Activated CD8-positive, alpha-beta memory T cell treated with anti-CD3 and anti-CD28 coated beads, Interleukin-2, amount 50 U/mL, for 1 hour (primary cell): ENCODE data around the gene CELA3B.
"Not testable (repeated sequence)": the region's sequence is repeated elsewhere in the genome, so short reads cannot be mapped to it uniquely, and the experiment has no call there.

Source experiments
- DNase-seq: peaks from one replicate; pipeline ENCODE4 v3.0.0-alpha.2; 2020; ENCODE audit errors: extremely low read depth

Gene CELA3B

DNA sequence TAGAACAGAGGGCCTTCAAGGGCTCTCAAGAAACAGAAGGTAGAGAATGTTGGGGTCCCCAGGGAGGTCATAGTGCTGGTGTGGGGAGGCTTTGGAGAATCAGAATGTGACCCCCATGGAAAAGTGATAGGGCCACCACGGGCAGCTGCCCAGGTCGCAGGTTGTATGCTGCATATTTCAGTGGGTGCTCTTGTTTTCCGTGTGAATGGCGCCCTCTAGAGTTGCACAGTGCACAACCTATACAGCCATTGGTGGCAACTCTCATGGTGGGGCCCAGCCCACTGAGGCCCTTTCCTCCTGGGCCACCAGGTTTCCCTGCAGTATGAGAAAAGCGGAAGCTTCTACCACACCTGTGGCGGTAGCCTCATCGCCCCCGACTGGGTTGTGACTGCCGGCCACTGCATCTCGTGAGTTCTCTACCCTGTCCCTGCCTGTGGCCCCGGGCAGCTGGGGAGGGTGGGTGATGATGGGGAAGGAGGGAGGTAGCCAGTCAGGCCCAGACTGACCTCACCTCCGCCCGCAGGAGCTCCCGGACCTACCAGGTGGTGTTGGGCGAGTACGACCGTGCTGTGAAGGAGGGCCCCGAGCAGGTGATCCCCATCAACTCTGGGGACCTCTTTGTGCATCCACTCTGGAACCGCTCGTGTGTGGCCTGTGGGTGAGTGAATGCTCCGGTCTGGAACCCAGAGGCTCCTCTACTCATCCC, 3.8 kb downstream of the CELA3B start:
- DNase-seq: not testable (repeated sequence)

DNA sequence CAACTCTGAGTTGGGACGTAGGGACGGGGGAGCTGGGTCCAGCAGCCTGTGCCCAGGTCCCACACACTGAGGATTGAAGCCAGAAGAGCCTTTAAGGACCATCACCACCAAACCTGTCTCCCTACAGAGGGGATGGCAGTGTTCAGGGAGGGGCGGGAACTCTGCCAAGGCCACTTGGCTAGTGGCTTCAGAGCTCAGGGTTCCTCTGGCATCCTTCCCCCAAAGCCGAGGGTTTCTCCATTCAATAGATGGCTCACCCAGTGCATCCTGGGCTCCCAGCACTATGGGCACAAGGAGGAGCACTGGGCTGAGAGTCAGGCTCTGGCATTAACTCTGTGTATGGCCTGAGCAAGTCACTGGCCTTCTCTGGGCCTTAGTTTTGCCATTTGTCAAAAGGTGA, 4.4 kb downstream of the CELA3B start:
- not testable (repeated sequence) for DNase-seq

DNA sequence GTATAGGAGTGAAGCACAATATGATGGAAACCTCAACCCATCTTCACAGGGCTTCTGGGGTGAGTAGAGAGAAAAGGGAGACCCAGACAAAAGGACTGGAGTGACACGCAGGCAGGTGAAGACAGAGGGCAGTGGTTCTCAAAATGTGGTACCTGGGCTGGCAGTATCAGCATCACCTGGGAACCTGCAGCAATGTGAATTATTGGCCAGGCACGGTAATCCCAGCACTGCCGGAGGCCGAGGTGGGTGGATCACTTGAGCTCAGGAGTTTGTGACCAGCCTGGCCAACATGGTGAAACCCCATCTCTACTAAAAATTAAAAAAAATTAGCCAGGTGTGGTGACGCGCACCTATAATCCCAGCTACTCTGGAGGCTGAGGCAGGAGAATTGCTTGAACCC, 5.3 kb downstream of the CELA3B start:
- DNase-seq: not testable (repeated sequence)

DNA sequence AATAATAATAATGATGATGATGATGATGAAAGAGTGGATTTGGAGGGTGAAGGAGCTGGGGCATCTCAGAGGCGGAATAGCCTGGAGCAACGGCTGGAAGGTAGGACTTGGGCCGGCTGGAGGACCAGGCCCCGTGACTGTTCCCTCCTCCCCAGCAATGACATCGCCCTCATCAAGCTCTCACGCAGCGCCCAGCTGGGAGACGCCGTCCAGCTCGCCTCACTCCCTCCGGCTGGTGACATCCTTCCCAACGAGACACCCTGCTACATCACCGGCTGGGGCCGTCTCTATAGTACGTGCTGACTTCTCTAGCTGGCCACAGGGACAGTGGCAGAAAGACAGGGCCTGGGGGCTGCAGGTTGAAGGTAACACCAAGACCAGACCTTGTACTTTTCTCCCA, 6.7 kb downstream of the CELA3B start:
- not testable (repeated sequence) for DNase-seq

DNA sequence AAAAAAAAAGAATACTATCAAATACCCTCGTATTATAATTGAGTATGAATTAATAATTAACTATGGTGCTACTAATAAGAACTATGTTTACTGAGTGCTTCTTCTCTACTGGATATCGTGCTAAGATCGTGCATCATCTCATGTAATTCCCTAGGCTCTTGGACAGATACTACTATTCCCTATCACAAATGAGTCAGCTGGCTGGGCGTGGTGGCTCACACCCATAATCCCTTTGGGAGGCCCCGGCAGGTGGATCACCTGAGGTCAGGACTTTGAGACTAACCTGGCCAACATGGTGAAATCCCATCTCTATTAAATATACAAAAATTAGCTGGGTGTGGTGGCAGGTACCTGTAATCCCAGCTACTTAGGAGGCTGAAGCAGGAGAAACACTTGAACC, 9.1 kb downstream of the CELA3B start:
- not testable (repeated sequence) for DNase-seq

DNA sequence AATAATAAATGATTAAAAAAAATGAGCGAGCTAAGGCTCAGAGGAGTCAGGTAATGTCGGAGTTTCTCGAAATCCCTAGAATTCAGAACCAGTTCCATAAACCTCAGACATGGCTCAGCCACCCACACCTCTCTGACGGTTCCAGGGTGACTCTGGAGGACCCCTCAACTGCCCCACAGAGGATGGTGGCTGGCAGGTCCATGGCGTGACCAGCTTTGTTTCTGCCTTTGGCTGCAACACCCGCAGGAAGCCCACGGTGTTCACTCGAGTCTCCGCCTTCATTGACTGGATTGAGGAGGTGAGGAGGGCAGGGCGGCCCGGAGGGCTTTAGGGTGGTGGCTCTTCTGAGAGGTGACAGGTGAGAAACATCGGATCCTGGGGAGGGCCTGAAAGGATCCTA, 9.6 kb downstream of the CELA3B start:
- not testable (repeated sequence) for DNase-seq

DNA sequence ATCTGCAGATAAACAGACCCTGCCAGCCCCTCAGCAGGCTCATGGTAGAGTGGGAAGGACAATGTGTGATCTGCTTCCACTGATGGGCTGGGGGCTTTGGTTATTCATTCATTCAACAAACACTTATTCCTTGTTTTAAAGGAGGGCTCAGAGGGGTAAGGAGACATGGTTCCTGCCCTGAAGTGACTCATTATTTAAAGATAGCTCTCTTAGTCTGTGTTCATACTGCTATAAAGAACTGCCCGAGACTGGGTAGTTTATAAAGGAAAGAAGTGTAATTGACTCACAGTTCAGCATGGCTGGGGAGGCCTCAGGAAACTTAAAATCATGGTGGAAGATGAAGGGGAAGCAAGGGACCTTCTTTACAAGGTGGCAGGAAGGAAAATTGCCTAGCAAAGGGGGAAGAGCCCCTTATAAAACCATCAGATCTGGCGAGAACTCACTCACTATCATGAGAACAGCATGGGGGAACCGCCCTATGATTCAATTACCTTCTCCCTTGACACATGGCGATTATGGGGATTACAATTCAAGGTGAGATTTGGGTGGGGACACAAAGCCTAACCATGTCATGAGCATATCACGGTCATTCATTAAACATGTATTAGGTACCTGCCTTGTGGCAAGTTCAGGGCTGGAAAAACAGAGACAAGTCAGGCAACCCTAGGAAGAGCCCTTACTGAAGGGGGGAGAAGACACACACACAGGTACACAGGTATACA, 13.0 kb downstream of the CELA3B start:
- not testable (repeated sequence) for DNase-seq

DNA sequence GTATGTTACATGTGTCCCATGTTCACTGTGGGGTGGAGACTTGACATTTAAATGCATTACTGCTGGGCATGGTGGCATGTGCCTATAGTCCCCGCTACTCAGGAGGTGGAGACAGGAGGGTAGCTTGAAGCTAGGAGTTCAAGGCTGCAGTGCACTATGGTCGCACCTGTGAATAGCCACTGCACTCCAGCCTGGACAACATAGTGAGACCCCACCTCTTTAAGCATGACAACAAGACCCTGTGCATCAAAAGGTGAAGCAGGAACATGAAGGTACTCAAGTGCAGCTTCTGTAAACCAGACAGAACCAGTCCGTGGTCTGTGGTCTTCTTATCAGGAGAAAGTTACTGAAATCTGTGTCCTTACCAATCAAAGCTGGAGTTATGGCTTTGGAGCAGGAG, 15.4 kb downstream of the CELA3B start:
- DNase-seq: not testable (repeated sequence)

DNA sequence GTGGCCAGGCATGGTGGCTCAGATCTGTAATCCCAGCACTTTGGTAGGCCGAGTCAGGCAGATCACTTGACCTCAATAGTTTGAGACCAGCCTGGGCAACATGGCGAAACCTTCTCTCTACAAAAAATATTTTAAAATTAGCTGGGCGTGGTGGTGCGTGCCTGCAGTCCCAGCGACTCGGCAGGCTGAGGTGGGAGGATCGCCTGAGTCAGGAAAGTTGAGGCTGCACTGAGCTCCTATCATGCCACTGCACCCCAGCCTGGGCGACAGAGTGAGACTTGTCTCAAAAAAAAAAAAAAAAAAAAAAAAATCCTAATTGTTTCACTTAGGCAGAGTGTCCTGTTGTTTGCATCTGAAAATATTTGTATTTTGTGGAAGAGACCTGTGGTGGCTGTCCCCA, 17.9 kb downstream of the CELA3B start:
- not testable (repeated sequence) for DNase-seq

DNA sequence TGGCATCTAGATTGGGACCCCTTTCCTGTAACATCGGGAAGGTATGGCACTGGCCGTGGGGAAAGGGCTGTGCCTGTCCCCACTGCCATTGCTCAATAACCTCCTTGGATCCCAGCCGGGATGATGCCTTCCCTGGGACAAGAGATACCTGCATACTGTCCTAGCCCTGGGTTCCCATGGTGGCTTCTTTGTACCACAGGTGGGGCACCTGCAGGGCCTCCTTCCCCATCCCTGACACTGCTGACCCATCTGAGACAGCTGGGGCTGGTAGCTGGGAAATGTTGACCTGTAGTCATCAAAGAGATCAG, 19.8 kb downstream of the CELA3B start:
- not testable (repeated sequence) for DNase-seq

DNA sequence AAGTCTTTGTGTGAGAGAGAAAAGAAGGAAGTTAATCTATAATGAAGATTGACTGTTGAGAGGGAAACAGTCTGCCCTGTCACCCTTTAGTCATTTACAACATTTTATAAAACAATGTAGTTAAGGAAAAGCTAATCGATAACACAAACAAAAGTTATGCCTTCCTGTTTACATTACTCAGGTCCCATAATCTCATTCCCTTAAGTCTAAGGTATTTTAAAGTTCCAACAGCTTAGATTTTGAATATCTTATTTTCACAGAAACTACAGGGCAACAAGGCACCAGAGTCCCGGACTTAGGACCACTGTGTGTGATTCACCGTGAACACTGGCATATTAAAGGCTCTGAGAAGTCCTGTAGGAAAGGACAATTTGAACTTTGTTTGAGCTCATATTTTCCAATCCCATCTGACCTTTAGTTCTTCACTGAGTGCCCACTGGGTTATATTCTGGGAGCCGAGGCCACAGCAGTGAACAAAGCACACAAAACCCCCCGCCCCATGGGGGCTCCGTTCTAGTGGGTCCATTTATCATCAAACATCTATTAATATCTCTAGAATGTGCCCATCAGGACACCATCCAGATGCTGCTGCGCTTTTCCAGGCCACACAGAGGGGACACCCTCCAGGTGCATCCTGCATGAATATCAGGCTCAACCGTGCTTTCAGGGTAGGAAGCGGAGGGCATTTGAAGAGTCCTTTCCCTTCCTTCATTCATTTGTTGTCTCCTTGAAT, 21.2 kb downstream of the CELA3B start:
- not testable (repeated sequence) for DNase-seq

DNA sequence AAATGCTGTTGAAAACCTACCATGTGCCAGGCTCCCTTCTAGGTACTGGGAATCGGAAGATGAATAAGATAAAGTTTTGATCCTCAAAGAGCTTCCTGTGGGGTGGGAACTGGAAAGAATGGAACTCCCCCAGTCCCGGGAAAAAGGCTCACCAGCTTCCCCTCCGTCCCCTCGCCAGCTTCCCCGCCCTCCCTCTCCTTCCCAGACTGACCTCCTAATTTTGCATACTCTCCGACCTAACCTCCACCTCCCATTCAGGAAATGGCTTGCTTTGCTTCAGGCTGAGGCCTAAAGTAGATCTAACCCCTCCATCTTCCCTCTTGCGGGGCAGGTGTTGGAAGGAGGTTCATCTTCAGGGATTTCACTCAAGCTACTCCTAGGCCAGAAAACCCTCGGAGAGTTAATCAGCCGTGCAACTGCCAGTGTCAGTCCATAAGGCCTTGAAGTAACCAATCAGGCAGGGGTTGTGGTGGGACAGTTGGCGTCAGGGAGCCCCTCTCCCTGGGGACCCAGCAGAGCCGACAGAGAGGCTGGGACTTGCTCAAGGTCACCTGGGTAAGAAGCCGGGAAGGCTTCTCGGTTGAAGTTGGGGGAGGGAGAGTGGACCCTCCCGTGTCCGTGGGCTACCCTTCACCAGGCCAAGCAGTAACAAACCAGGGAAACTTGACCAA, 21.9 kb downstream of the CELA3B start:
- not testable (repeated sequence) for DNase-seq

DNA sequence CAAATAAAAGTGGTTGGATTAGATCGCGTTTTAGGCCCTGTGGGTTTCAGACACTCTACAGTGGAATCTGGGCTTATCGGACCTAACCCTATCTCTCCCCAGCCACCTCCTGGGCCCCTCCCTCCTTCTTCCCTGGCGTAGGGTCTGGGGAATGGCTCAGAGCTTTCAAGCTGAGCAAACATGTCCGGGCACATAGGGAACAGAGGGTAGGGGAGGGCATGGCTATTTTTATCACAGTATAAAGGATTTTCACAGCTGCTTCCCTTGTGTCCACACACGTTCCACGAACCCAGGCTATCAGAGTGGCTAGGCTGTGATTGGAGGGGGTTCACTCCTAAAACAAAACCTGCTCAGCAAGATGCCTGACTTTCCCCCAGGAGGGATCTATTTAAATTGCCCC, 22.8 kb downstream of the CELA3B start:
- DNase-seq: not testable (repeated sequence)

DNA sequence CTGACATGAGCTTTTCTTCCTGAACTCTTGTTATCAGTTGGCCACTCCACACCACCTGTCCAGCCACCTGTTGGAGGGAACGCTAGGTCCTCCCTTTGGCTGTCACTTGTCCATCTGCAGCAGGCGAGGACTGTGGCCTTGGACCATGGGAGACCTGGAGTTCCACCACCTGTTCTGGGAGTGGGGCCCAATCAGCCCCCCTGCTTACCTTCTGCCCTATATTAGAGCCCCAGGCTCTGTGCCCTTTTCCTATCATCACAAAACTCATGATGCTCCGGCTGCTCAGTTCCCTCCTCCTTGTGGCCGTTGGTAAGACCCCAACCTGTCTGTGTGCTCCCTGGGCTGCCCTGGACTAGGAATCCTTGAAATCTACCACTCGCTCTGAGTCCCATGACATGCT, 24.6 kb downstream of the CELA3B start, which contains the start of gene CELA3A:
TSS of gene CELA3A (plus strand) at position 249 of the 400 bp plus-strand sequence. CDS start at position 267, 18 bp downstream.
- no peak for DNase-seq

DNA sequence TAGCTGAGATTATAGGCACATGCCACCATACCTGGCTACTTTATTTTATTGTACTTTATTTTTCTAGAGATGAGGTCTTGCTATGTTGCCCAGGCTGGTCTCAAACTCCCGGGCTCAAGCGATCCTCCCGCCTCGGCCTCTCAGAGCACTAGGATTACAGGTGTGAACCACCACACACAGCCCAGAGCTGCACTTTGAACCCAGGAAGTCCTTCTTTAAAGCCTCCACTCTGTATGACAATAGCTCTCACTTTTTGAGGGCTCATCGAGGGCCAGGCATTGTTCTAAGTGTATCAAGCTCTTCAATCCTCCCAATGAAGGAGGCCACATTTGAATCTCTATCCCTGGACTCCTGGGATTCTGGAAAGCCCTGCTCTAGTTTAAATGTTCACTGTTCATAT, 25.6 kb downstream of the CELA3B start:
- not testable (repeated sequence) for DNase-seq

DNA sequence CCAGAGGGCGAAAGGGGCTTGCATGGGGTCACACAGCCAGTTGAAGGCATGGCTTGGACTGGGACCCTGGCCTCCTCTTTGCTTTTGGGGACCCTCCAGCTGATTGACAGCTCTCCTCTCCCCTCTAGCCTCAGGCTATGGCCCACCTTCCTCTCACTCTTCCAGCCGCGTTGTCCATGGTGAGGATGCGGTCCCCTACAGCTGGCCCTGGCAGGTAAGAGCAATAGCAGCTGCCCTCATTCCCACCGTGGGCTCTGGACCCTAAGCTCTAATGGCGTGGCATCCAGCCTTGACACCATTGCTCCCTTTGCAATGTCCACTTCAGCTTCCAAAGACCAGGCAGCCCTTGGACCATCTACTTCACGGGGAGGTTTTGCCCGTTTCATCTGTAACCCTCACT, 26.1 kb downstream of the CELA3B start:
- not testable (repeated sequence) for DNase-seq

DNA sequence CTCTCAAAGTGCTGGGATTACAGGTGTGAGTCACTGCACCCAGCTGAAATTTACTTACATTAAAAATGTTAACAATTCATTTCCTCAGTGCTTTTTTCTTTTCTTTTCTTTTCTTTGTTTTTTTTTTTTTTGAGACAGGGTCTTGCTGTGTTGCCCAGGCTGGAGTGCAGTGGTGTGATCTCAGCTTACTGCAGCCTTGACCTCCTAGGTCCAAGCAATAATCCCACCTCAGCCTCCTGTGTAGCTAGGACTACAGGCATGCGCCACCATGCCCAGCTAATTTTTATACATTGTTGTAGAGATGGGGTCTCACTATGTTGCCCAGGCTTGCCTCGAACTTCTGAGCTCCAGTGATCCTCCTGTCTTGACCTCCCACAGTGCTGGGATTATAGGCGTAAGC, 27.1 kb downstream of the CELA3B start:
- not testable (repeated sequence) for DNase-seq

DNA sequence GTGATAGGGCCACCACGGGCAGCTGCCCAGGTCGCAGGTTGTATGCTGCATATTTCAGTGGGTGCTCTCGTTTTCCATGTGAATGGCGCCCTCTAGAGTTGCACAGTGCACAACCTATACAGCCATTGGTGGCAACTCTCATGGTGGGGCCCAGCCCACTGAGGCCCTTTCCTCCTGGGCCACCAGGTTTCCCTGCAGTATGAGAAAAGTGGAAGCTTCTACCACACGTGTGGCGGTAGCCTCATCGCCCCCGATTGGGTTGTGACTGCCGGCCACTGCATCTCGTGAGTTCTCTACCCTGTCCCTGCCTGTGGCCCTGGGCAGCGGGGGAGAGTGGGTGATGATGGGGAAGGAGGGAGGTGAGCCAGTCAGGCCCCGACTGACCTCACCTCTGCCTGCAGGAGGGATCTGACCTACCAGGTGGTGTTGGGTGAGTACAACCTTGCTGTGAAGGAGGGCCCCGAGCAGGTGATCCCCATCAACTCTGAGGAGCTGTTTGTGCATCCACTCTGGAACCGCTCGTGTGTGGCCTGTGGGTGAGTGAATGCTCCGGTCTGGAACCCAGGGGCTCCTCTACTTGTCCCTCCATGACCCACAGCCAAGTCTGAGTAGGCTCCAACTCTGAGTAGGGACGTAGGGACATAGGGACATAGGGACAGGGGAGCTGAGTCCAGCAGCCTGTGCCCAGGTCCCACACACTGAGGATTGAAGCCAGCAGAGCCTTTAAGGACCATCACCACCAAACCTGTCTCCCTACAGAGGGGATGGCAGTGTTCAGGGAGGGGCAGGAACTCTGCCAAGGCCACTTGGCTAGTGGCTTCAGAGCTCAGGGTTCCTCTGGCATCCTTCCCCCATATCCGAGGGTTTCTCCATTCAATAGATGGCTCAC, 28.7 kb downstream of the CELA3B start:
- DNase-seq: not testable (repeated sequence)

DNA sequence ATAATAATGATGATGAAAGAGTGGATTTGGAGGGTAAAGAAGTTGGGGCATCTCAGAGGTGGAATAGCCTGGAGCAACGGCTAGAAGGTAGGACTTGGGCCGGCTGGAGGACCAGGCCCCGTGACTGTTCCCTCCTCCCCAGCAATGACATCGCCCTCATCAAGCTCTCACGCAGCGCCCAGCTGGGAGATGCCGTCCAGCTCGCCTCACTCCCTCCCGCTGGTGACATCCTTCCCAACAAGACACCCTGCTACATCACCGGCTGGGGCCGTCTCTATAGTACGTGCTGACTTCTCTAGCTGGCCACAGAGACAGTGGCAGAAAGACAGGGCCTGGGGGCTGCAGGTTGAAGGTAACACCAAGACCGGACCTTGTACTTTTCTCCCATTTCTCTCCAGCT, 29.9 kb downstream of the CELA3B start:
- not testable (repeated sequence) for DNase-seq

DNA sequence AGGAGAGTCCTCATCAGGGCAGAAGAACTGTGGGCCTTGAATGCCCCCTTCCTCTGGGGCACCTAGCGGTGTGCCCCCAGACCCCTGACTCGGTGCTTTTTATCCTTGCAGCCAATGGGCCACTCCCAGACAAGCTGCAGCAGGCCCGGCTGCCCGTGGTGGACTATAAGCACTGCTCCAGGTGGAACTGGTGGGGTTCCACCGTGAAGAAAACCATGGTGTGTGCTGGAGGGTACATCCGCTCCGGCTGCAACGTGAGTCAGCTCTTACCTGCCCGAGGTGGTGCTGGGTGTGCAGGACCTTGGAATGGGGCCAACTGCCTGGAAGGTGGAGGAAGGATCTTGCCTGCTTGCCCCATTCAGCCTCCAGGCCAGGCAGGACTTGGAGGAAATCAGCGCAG, 30.4 kb downstream of the CELA3B start:
- DNase-seq: not testable (repeated sequence)

DNA sequence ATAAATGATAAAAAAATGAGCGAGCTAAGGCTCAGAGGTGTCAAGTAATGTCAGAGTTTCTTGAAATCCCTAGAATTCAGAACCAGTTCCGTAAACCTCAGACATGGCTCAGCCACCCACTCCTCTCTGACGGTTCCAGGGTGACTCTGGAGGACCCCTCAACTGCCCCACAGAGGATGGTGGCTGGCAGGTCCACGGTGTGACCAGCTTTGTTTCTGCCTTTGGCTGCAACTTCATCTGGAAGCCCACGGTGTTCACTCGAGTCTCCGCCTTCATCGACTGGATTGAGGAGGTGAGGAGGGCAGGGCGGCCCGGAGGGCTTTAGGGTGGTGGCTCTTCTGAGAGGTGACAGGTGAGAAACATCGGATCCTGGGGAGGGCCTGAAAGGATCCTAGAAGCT, 32.7 kb downstream of the CELA3B start:
- not testable (repeated sequence) for DNase-seq
